HL-60 (cell line): ENCODE measurements around the gene MED14.

Experiments
- DNase-seq, 2 experiments: peaks; one replicate each; pipeline ENCODE4 v3.0.0-alpha.2; 2010 to 2020; ENCODE audit warnings: low read depth in 1 of 2, low spot score in 1 of 2
- H3K27ac ChIP-seq: fragments of 250-450 bp; sonication (Bioruptor Pico); replicated peaks from 2 replicates; pipeline ENCODE4 v1.5.1; 2020; ENCODE audit warnings: mild to moderate bottlenecking, moderate library complexity
- H3K27me3 ChIP-seq: fragments of 250-450 bp; sonication (Bioruptor Pico); 2 replicates; pipeline ENCODE4 v1.5.1; 2021; ENCODE audit warnings: mild to moderate bottlenecking, moderate library complexity; ENCODE audit not compliant: insufficient read depth, poor library complexity, severe bottlenecking
- H3K4me3 ChIP-seq: replicated peaks from 2 replicates; pipeline ENCODE4 v1.5.1; 2011; ENCODE audit warnings: mild to moderate bottlenecking, control low read depth, low read length; ENCODE audit not compliant: insufficient read depth
- CTCF ChIP-seq: IDR thresholded peaks from one replicate; pipeline ENCODE4 v1.5.1; 2011; ENCODE audit warnings: low read length, control low read depth, inconsistent platforms; ENCODE audit not compliant: insufficient read depth
- GABPA ChIP-seq: IDR thresholded peaks from 2 replicates; pipeline ENCODE4 v1.6.1; 2012; ENCODE audit warnings: low read depth
- POLR2AphosphoS5 ChIP-seq: IDR thresholded peaks from 2 replicates; pipeline ENCODE4 v1.6.1; 2012; ENCODE audit warnings: low read depth
- REST ChIP-seq: IDR thresholded peaks from 2 replicates; pipeline ENCODE4 v1.6.1; 2012; ENCODE audit warnings: low read depth; ENCODE audit not compliant: insufficient replicate concordance
- SPI1 ChIP-seq: IDR thresholded peaks from 2 replicates; pipeline ENCODE4 v1.6.1; 2012; ENCODE audit warnings: low read depth, mild to moderate bottlenecking, borderline replicate concordance

Gene MED14

GRCh38 chrX:40780082-40780481 is 44.7 kb upstream of the MED14 start:
- Histone ChIP-seq H3K4me3 (no peak overlapping the region), H3K27me3 (no peaks in the 10 kb centered on the region), H3K27ac (no peak overlapping the region)
- no peak for DNase-seq
- no peak for TF ChIP-seq CTCF
- no peak for TF ChIP-seq POLR2AphosphoS5
- TF ChIP-seq SPI1, result no peak
- TF ChIP-seq GABPA, result no peak
- no peak for TF ChIP-seq REST

GRCh38 chrX:40778861-40779575 is 43.7 kb upstream of the MED14 start:
- no peaks in the 10 kb centered on the region for H3K27me3 ChIP-seq
- H3K4me3 ChIP-seq, result no peak overlapping the region
- no peak for TF ChIP-seq SPI1
- TF ChIP-seq REST, result no peak
- no peak for TF ChIP-seq POLR2AphosphoS5
- no peak for TF ChIP-seq GABPA
- no peak for TF ChIP-seq CTCF
- H3K27ac ChIP-seq, result no peak overlapping the region
- DNase-seq, result no peak

- H3K4me3 ChIP-seq, result no peak overlapping the region
- TF ChIP-seq REST (no peak), CTCF (no peak), SPI1 (no peak), POLR2AphosphoS5 (no peak), GABPA (no peak)
- no peak overlapping the region for H3K27ac ChIP-seq
- no peaks in the 10 kb centered on the region for H3K27me3 ChIP-seq
- no peak for DNase-seq
Measured at GRCh38 chrX:40773809-40774208, 38.5 kb upstream of the MED14 start.
